Fibroblast of the aortic adventitia (primary cell): ENCODE measurements around the gene RSBN1. TPM values are rescaled to one million over a fixed set of nuclear protein-coding genes. Genes with fewer than 3 reads are reported as not detected.

ENCODE experiments used
- DNase-seq: peaks from one replicate; pipeline ENCODE4 v3.0.0-alpha.2; 2010; ENCODE audit warnings: low read depth
- H3K4me3 ChIP-seq: 2 replicates; pipeline ENCODE4 v1.5.1; 2011; ENCODE audit warnings: low read depth, mild to moderate bottlenecking, control low read depth, low read length, moderate library complexity
- total RNA-seq: library from RNA; depleted of rRNA; stranded (reverse); fragments of >200 nt; gene quantifications from 2 replicates; pipeline ENCODE4 v1.2.3, GENCODE V29; 2012; ENCODE audit warnings: low replicate concordance
- TF ChIP-seq, protein P1 (sequence below): IDR thresholded peaks from 2 replicates; pipeline ENCODE4 v1.5.1; 2011; ENCODE audit warnings: mild to moderate bottlenecking, low read length, control low read depth, inconsistent platforms; ENCODE audit not compliant: insufficient read depth

RSBN1 gene
- total RNA-seq, 1 donor = 9.2 TPM

DNA sequence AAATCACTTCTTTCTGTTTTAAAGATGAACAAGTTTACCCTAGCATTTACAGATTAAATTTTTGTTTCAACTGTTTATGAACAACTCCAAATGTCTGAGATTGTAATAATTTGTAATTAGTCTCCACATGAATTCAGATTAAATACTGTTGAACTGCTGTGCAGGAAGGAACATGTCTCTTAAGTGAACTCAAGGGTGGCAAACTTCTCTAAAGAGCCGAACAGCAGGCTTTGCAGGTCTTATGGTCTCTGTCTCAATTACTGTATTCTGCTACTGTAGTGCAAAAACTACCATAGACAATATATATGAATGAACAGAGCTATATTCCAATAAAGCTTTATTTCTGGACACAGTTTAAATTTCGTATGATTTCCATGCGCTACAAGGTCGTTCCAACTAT, 6.6 kb downstream of the RSBN1 start:
- DNase-seq = no peak
- H3K4me3 ChIP-seq = no peak overlapping the region
- TF ChIP-seq, protein P1, sequence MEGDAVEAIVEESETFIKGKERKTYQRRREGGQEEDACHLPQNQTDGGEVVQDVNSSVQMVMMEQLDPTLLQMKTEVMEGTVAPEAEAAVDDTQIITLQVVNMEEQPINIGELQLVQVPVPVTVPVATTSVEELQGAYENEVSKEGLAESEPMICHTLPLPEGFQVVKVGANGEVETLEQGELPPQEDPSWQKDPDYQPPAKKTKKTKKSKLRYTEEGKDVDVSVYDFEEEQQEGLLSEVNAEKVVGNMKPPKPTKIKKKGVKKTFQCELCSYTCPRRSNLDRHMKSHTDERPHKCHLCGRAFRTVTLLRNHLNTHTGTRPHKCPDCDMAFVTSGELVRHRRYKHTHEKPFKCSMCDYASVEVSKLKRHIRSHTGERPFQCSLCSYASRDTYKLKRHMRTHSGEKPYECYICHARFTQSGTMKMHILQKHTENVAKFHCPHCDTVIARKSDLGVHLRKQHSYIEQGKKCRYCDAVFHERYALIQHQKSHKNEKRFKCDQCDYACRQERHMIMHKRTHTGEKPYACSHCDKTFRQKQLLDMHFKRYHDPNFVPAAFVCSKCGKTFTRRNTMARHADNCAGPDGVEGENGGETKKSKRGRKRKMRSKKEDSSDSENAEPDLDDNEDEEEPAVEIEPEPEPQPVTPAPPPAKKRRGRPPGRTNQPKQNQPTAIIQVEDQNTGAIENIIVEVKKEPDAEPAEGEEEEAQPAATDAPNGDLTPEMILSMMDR = no peak

DNA sequence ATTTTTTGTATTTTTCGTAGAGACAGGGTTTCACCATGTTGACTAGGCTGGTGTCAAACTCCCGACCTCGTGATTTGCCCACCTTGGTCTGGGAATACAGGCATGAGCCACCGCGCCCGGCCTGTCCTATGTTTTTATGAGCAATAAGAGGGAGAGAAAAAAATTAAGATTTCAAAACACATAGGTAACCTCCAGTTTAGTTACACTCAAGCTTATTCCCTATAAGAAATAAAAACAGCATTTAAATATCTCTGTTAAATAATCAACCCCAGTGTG, 7.1 kb downstream of the RSBN1 start:
- no peak overlapping the region for H3K4me3 ChIP-seq
- TF ChIP-seq, protein P1 = no peak
- no peak for DNase-seq

DNA sequence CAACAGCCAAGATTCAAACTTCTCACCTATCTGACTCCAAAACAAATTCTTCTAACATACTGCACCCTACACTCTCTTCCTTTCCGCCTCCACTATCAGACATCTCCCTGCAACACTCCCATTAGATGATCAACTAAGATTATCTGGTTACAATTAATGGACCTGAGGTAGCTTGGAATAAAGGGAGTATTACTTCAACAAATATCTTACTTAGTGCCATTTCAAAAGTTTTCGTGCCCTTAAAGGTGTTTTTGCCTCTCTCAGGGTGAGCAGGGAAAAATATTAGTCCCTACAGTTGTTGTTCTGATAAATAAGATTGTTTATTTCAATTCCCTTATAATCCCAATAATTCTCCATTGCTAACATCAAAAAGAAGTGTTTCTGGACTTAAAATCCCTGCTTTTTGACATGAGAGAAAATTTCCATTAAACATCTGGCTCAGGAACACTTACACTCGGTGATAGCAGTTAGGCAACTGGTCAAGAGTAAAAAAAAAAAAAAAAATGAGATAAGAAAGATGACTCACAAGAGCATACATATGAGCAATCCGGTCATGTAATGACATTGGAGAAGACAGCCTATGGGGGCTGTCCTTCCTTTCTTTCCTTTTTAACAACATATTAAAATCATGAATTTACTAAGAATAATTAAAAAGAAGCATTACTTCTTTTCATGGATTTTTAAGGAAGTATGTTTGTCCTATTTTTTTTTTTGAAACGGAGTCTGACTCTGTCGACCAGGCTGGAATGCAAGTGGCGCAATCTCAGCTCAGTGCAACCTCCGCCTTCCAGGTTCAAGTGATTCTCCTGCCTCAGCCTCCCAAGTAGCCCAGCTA, 7.6 kb downstream of the RSBN1 start:
- DNase-seq = peak; percentile 89
- TF ChIP-seq, protein P1 = no peak
- no peak overlapping the region for H3K4me3 ChIP-seq

DNA sequence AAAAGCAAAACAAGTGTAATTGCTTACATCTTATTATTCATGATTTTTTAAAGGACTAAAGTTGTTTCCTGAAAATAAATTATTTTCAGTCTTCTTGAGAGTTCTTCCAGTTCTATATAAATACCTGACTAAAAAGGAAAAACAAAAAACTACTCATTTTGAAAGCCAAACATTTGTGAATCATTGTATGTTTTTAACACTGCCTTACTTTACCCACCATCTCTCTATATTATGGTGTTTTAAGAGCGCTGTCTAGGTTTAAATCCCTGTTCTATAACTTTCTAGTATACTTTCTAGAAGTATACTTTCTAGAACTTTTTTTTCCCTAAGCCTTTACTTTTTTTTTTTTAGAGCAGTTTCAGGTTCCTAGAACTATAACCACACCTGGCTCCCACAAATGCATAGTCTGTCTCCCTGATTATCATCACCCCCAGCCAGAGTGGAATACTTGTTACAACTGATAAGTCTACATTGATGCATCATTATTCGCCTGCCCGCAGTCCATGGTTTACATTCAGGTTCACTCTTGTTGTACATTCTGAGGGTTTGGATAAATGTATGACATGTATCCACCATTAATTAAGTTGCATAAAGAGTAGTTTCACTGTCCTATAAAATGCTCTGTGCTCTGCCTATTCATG, 9.8 kb downstream of the RSBN1 start:
- DNase-seq = no peak
- no peak overlapping the region for H3K4me3 ChIP-seq
- TF ChIP-seq, protein P1 = no peak

DNA sequence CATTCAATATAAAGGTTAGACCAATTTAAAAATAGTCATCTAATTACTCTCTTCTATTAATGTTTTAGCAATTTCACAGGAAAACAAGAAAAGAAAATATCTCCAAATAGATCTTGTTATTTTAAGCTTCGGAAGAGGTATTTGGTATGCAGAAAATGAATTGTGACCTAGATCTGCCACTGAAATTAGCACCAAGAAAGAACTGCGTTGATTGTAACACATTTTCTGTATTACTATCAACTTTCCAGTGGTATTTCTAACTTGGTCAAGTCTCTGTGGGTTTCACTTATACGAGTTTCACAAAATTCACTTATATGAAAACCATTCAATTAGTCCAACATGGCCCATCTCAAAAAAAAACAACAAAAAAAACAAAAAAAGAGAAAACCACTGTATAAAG, 11.8 kb downstream of the RSBN1 start:
- TF ChIP-seq, protein P1 = no peak
- DNase-seq = no peak
- H3K4me3 ChIP-seq = no peak overlapping the region

GRCh38 chr1:113797472-113797871, 14.8 kb downstream of the RSBN1 start:
- TF ChIP-seq, protein P1 = no peak
- H3K4me3 ChIP-seq = no peak overlapping the region
- no peak for DNase-seq
